Astrocyte of the cerebellum (primary cell): ENCODE data around the gene GMEB1.
"Not testable (repeated sequence)": the region's sequence is repeated elsewhere in the genome, so short reads cannot be mapped to it uniquely, and the experiment has no call there.

Experiments used
- DNase-seq: peaks from one replicate; pipeline ENCODE4 v3.0.0-alpha.2; 2011; ENCODE audit warnings: low read depth
- H3K4me3 ChIP-seq: 2 replicates; pipeline ENCODE4 v1.5.1; 2011; ENCODE audit warnings: mild to moderate bottlenecking, low read depth, low read length, moderate library complexity
- in situ Hi-C: cut with HindIII; loops from 2 replicates; pipeline ENCODE4 v1.10.0; 2017; ENCODE audit warnings: low sequenced_read_pairs
- TF ChIP-seq, protein P1 (sequence below): IDR thresholded peaks from 2 replicates; pipeline ENCODE4 v1.5.1; 2012; ENCODE audit warnings: low read length, low read depth, moderate library complexity, mild to moderate bottlenecking; ENCODE audit errors: missing control alignments

GMEB1 gene

GRCh38 chr1:28644494-28644893 is 24.1 kb upstream of the GMEB1 start:
- TF ChIP-seq, protein P1, sequence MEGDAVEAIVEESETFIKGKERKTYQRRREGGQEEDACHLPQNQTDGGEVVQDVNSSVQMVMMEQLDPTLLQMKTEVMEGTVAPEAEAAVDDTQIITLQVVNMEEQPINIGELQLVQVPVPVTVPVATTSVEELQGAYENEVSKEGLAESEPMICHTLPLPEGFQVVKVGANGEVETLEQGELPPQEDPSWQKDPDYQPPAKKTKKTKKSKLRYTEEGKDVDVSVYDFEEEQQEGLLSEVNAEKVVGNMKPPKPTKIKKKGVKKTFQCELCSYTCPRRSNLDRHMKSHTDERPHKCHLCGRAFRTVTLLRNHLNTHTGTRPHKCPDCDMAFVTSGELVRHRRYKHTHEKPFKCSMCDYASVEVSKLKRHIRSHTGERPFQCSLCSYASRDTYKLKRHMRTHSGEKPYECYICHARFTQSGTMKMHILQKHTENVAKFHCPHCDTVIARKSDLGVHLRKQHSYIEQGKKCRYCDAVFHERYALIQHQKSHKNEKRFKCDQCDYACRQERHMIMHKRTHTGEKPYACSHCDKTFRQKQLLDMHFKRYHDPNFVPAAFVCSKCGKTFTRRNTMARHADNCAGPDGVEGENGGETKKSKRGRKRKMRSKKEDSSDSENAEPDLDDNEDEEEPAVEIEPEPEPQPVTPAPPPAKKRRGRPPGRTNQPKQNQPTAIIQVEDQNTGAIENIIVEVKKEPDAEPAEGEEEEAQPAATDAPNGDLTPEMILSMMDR: no peak
- no peak overlapping the region for H3K4me3 ChIP-seq
- no peak for DNase-seq
- in situ Hi-C loops: no loop called here

DNA sequence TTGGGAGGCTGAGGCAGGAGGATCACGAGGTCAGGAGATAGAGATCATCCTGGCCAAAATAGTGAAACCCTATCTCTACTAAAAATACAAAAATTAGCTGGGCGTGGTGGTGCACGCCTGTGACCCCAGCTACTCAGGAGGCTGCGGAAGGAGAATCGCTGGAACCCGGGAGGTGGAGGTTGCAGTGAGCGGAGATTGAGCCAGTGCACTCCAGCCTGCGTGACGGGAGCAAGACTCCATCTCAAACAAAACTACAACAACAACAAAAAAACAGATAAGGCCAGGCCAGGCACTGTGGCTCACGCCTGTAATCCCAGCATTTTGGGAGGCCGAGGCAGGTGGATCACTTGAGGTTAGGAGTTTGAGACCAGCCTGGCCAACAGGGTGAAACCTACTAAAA is 23.2 kb upstream of the GMEB1 start:
- DNase-seq, in situ Hi-C loops, H3K4me3 ChIP-seq: not testable (repeated sequence)

GRCh38 chr1:28646040-28646439 is 22.5 kb upstream of the GMEB1 start:
- in situ Hi-C loops: no loop called here
- no peak overlapping the region for H3K4me3 ChIP-seq
- TF ChIP-seq, protein P1: no peak
- DNase-seq: no peak

- H3K4me3 ChIP-seq: peak overlapping the region; percentile 40
- peak; percentile 80 for DNase-seq
- TF ChIP-seq, protein P1: no peak
- in situ Hi-C loops: no loop called here
Measured at GRCh38 chr1:28648008-28648473, 20.5 kb upstream of the GMEB1 start.

- in situ Hi-C loops: no loop called here
- TF ChIP-seq, protein P1: no peak
- DNase-seq: peak; percentile 96
- H3K4me3 ChIP-seq: peak within 1 kb of the TSS; percentile 40
Measured at GRCh38 chr1:28648474-28649198, 19.9 kb upstream of the GMEB1 start, which contains the start of gene RNU11. TSS of gene RNU11 (plus strand) at chr1:28648600.

GRCh38 chr1:28653063-28653462 is 15.5 kb upstream of the GMEB1 start:
- DNase-seq, in situ Hi-C loops, H3K4me3 ChIP-seq: not testable (repeated sequence)

DNA sequence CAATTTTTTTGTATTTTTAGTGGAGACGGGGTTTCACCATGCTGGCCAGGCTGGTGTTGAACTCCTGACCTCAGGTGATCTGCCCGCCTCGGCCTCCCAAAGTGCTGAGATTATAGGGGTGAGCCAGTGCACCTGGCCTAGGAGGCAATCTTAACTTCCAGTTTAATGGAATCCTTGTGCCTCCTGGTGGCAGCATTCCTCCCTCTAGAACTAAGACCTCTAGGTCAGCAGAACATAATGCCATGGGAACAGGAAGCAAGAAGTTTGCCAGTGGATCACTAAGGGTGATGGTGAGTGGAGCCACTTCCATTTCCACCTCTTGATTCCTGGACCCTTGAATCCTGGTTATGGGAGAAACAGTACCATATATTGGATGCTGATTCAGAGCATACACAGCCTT is 14.7 kb upstream of the GMEB1 start:
- DNase-seq, H3K4me3 ChIP-seq, in situ Hi-C loops: not testable (repeated sequence)
- TF ChIP-seq, protein P1: peak; percentile 23

DNA sequence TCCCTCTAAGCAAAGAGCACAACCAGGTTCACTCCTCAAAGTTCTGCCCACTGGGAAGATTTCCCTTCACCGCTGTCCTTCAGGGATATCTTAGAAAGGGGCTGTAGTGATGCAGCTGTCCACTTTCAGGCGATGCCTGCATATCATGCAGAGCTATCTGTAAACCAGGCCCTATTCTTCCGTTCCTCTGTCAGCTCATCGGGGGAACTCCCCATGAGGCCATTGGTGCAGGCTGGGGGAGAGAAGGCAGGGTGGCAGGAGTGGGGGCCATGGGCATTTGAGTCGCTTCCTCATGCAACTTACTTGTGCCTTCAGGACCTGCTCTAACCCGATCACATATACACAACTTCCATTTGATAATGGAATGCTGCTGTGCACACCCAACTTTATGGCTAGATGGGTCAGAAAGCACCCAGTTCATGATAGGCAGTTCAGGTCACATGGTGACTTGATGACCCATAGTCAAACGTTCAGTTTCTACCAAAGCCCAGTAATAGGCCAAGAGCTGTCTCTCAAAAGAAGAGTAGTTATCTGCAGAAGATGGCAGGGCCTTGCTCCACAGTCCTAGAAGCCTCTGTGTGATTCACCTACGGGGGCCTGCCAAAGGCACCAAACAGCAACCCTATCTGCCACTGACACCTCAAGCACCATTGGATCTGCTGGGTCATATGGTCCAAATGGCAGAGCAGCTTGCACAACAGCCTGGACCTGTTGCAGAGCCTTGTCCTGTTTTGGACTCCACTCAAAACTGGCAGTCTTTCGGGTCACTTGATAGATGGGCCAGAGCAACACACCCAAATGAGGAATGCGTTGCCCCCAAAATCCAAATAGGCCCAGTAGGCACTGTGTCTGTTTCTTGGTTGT is 12.9 kb upstream of the GMEB1 start:
- in situ Hi-C loops, H3K4me3 ChIP-seq, DNase-seq: not testable (repeated sequence)
